Measurements from ENCODE around the gene SPAG17. TPM values are rescaled to one million over a fixed set of nuclear protein-coding genes. Genes with fewer than 3 reads are reported as not detected.

SPAG17 gene
- total and polyA plus RNA-seq, 2 of the 13 experiments (the other 11 are each of a cell fraction or from before 2014, with no cell fraction given): not detected

- DNase-seq (ENCODE audit: low spot score) (no peak), ATAC-seq (no peak), FAIRE-seq (no peak)
- intact Hi-C loops (cut with micrococcal nuclease; ENCODE audit: unreplicated experiment) (no loop called here), in situ Hi-C loops (cut with HindIII; ENCODE audit: extremely low pct_ligation_motif_present, low pct_unique_long_range_greater_than_20kb) (no loop called here)
- no peak overlapping the region for H3K4me2 ChIP-seq (ENCODE audit: low read depth, low read length)
- no peaks in the 10 kb centered on the region for H3K9me3 ChIP-seq (ENCODE audit: low read length)
- WGBS (ENCODE audit: low lambda C conversion rate): 0% methylated on average over 2 of the region's 2 CpGs
- H3K27ac ChIP-seq (ENCODE audit: extremely low read length, insufficient read depth, low read length): no peak overlapping the region
- H4K20me1 ChIP-seq (ENCODE audit: insufficient read depth, low read length): no peaks in the 10 kb centered on the region
- no peak overlapping the region for H2AFZ ChIP-seq (ENCODE audit: low read length)
- no peaks in the 10 kb centered on the region for H3K36me3 ChIP-seq (replicated peaks in 1 of 2; ENCODE audit: control insufficient read depth in 1 of 2, insufficient read depth in 2 of 2, low read length in 2 of 2)
- no peak overlapping the region for H3K4me3 ChIP-seq (replicated peaks in 1 of 3; ENCODE audit: insufficient read depth in 1 of 3, low read depth in 2 of 3, low read length in 3 of 3)
- TF ChIP-seq HMG20A (CRISPR knock-in tag; IDR thresholded peaks at IDR 0.05; ENCODE audit: borderline replicate concordance): no peak
- TF ChIP-seq ZNF792 (CRISPR knock-in tag; IDR thresholded peaks at IDR 0.05): no peak
- H3K27me3 ChIP-seq (ENCODE audit: control insufficient read depth in 1 of 2, insufficient read depth in 2 of 2, low read length in 2 of 2): no peaks in the 10 kb centered on the region
- CTCF ChIA-PET (ENCODE audit: low intra/inter-chr PET ratio, low total read pairs): no interaction called here
- H3K79me2 ChIP-seq (ENCODE audit: insufficient read depth, low read length): no peaks in the 10 kb centered on the region
- H3K4me1 ChIP-seq (ENCODE audit: insufficient read depth, low read length): no peaks in the 10 kb centered on the region
- POLR2A ChIA-PET: no interaction called here
- H3K9ac ChIP-seq (ENCODE audit: insufficient read depth, low read depth, low read length): no peak overlapping the region
- no TSS peak for BruUV-seq (replicated peaks)
These were observed 4.5 kb upstream of the SPAG17 start for GRCh38 chr1:118189564-118189963.

DNA sequence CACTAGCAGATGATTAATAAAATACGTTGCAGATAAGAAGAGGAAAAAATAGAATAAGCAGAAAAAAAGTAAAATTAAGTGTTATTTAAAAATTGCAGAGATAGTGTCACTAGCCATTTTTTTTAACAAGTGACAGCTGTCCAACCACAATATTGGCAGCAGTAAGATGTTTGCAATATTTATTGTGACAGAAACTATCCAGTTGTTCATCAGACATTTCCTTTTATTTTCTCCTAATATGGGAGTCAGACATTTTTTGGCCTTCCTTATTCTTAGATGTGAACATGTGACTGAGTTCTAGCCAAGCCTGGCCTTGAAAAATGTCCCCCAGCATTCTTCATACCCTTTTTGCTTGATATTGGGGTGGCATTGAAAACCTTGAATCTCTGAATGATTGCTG, 3.4 kb upstream of the SPAG17 start:
- ATAC-seq (no peak), FAIRE-seq (no peak), DNase-seq (ENCODE audit: low spot score) (no peak)
- Histone ChIP-seq H3K9me3 (ENCODE audit: low read length) (no peaks in the 10 kb centered on the region), H3K79me2 (ENCODE audit: insufficient read depth, low read length) (no peaks in the 10 kb centered on the region), H3K27ac (ENCODE audit: extremely low read length, insufficient read depth, low read length) (no peak overlapping the region), H3K4me2 (ENCODE audit: low read depth, low read length) (no peak overlapping the region), H3K4me3 (replicated peaks in 1 of 3; ENCODE audit: insufficient read depth in 1 of 3, low read depth in 2 of 3, low read length in 3 of 3) (no peak overlapping the region), H3K9ac (ENCODE audit: insufficient read depth, low read depth, low read length) (no peak overlapping the region), H3K27me3 (ENCODE audit: control insufficient read depth in 1 of 2, insufficient read depth in 2 of 2, low read length in 2 of 2) (no peaks in the 10 kb centered on the region), H3K4me1 (ENCODE audit: insufficient read depth, low read length) (no peaks in the 10 kb centered on the region), H4K20me1 (ENCODE audit: insufficient read depth, low read length) (no peaks in the 10 kb centered on the region), H3K36me3 (replicated peaks in 1 of 2; ENCODE audit: control insufficient read depth in 1 of 2, insufficient read depth in 2 of 2, low read length in 2 of 2) (no peaks in the 10 kb centered on the region), H2AFZ (ENCODE audit: low read length) (no peak overlapping the region)
- in situ Hi-C loops (cut with HindIII; ENCODE audit: extremely low pct_ligation_motif_present, low pct_unique_long_range_greater_than_20kb): no loop called here
- WGBS (ENCODE audit: low lambda C conversion rate): 0% methylated on average over 1 of the region's 1 CpG
- ChIA-PET POLR2A (no interaction called here), CTCF (ENCODE audit: low intra/inter-chr PET ratio, low total read pairs) (no interaction called here)
- no peak for TF ChIP-seq RAD21 (CRISPR knock-in tag; IDR thresholded peaks at IDR 0.05)
- TF ChIP-seq ZNF33B (CRISPR knock-in tag; IDR thresholded peaks at IDR 0.05): no peak
- intact Hi-C loops (cut with micrococcal nuclease; ENCODE audit: unreplicated experiment): no loop called here
- BruUV-seq (replicated peaks): no TSS peak

DNA sequence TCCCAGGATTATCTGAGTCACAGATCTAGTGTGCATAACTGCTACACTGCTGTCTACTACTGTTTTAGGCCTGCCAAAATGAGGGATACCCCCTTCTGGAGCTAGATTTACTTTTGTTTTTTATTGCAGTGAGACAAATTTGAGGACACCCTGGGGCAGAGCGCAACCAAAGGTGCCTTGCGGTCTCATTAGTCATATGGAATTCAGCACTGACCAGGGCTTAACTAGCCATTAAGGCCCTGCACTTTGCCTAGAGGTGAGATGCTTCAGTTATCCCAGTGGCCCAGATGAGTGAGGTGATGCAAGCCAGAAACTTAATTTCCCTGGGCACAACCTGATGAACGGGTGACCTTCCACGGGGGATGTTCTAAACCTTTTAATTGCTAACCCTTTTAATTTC, 998 bp upstream of the SPAG17 start:
- intact Hi-C loops (cut with micrococcal nuclease; ENCODE audit: unreplicated experiment) (no loop called here), in situ Hi-C loops (cut with HindIII; ENCODE audit: extremely low pct_ligation_motif_present, low pct_unique_long_range_greater_than_20kb) (no loop called here)
- POLR2A ChIA-PET: no interaction called here
- no peak for ATAC-seq
- no peak for FAIRE-seq
- H3K4me3 ChIP-seq (replicated peaks in 1 of 3; ENCODE audit: insufficient read depth in 1 of 3, low read depth in 2 of 3, low read length in 3 of 3): no peak overlapping the region
- H3K79me2 ChIP-seq (ENCODE audit: insufficient read depth, low read length): no peaks in the 10 kb centered on the region
- 46% methylated on average over 4 of the region's 4 CpGs for WGBS (ENCODE audit: low lambda C conversion rate)
- CTCF ChIA-PET (ENCODE audit: low intra/inter-chr PET ratio, low total read pairs): no interaction called here
- no peak overlapping the region for H3K4me2 ChIP-seq (ENCODE audit: low read depth, low read length)
- no peak for DNase-seq (ENCODE audit: low spot score)
- no peak overlapping the region for H2AFZ ChIP-seq (ENCODE audit: low read length)
- H3K36me3 ChIP-seq (replicated peaks in 1 of 2; ENCODE audit: control insufficient read depth in 1 of 2, insufficient read depth in 2 of 2, low read length in 2 of 2): no peaks in the 10 kb centered on the region
- H3K9me3 ChIP-seq (ENCODE audit: low read length): no peaks in the 10 kb centered on the region
- H3K4me1 ChIP-seq (ENCODE audit: insufficient read depth, low read length): no peaks in the 10 kb centered on the region
- H3K27me3 ChIP-seq (ENCODE audit: control insufficient read depth in 1 of 2, insufficient read depth in 2 of 2, low read length in 2 of 2): no peaks in the 10 kb centered on the region
- no peaks in the 10 kb centered on the region for H4K20me1 ChIP-seq (ENCODE audit: insufficient read depth, low read length)
- no peak overlapping the region for H3K27ac ChIP-seq (ENCODE audit: extremely low read length, insufficient read depth, low read length)
- no TSS peak for BruUV-seq (replicated peaks)
- no peak overlapping the region for H3K9ac ChIP-seq (ENCODE audit: insufficient read depth, low read depth, low read length)
- no peak for TF ChIP-seq GTF3A (CRISPR knock-in tag; conservative IDR thresholded peaks at IDR 0.05)
- TF ChIP-seq ZNF225 (CRISPR knock-in tag; IDR thresholded peaks at IDR 0.05): no peak
- TF ChIP-seq ZSCAN22 (CRISPR knock-in tag; IDR thresholded peaks at IDR 0.05): no peak
- TF ChIP-seq ZNF205 (CRISPR knock-in tag; IDR thresholded peaks at IDR 0.05): no peak
- no peak for TF ChIP-seq ZNF546 (CRISPR knock-in tag; conservative IDR thresholded peaks at IDR 0.05)
- no peak for TF ChIP-seq ATF7-NPFF (CRISPR knock-in tag; IDR thresholded peaks at IDR 0.05; ENCODE audit: low read depth)
- no peak for TF ChIP-seq TEF (CRISPR knock-in tag; IDR thresholded peaks at IDR 0.05)
- no peak for TF ChIP-seq SAFB2 (CRISPR knock-in tag; IDR thresholded peaks at IDR 0.05; ENCODE audit: borderline replicate concordance, low read depth)
- no peak for TF ChIP-seq SOX13 (IDR thresholded peaks at IDR 0.05)
- no peak for TF ChIP-seq SOX13 (CRISPR knock-in tag; conservative IDR thresholded peaks at IDR 0.05 in 1 of 2, IDR thresholded peaks at IDR 0.05 in 1 of 2)
- no peak for TF ChIP-seq MLLT10 (CRISPR knock-in tag; IDR thresholded peaks at IDR 0.05)
